Renal cortex interstitium (tissue), 11 donors: Measurements from ENCODE around the gene ZNF148. TPM values are rescaled to one million over a fixed set of nuclear protein-coding genes. Genes with fewer than 3 reads are reported as not detected.
A peak's percentile ranks its signal among the peaks of the same experiment; 100 is the strongest.
"Not testable (repeated sequence)": the region's sequence is repeated elsewhere in the genome, so short reads cannot be mapped to it uniquely, and the experiment has no call there.

ENCODE experiments used
- DNase-seq, 11 donors: peaks; one replicate each; pipeline ENCODE4 v3.0.0-alpha.2; 2013; ENCODE audit warnings: low read depth in 9 of 11, low spot score in 4 of 11; ENCODE audit errors: extremely low read depth in 1 of 11
- polyA plus RNA-seq, 3 donors: library from polyadenylated mRNA; unstranded; fragments of 120-200 nt; gene quantifications; one replicate each; pipeline ENCODE4 v1.2.1, GENCODE V29; 2013; ENCODE audit not compliant: insufficient read length in 3 of 3

The ZNF148 gene
- polyA plus RNA-seq, 3 donors: 44.1 to 49.4 (median 44.6) TPM

DNA sequence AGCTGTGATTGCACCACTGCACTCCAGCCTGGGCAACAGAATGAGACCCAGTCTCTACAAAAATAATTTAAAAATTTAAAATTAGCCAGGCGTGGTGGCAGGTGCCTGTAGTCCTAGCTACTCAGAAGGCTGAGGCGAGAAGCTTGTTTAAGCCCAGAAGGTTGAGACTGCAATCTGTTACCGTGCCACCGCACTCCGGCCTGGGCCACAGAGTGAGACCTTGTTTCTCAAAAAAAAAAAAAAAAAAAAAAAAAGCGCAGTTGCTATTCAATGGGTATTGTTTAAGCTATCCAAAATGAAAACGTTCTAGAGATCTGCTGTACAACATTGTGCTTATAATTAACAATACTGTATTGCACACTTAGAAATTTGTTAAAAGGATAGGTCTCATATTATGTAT, 24.0 kb downstream of the ZNF148 start:
- no peak for DNase-seq

DNA sequence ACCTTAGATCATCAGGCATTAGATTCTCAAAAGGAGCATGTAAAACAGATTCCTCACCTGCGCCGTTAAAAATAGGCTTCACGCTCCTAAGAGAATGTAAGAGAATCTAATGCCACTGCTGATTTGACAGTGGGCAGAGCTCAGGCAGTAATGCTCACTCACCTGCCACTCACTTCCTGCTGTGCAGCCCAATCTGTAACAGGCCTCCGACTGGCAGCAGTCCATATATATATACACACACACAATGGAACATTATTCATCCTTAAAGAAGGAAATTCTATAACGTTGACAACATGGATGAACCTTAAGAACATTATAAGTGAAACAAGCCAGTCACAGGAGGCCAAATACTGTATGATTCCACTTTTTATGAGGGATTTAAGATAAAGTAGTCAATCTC, 24.5 kb downstream of the ZNF148 start:
- DNase-seq: no peak

DNA sequence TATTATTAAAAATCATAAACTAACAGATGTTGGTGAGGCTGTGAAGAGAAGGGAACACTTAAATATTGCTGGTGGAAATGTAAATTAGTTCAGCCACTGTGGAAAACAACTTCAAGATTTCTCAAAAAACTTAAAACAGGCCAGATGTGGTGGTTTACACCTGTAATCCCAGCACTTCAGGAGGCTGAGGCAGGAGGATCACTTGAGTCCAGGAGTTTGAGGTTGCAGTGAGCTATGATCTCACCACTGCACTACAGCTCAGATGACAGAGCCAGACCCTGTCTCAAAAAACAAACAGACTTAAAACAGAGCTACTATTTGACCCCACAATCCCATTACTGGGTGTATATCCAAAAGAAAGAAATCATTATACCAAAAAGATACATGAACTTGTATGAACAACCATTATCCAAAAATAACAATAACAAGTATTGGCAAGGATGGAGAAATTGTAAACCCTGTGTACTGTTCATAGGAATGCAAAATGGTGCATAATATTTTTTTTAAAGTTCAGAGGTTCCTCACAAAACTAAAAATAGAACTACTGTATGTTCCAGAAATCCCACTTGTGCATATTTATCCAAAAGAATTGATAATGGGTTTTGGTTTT, 25.5 kb downstream of the ZNF148 start:
- no peak for DNase-seq

DNA sequence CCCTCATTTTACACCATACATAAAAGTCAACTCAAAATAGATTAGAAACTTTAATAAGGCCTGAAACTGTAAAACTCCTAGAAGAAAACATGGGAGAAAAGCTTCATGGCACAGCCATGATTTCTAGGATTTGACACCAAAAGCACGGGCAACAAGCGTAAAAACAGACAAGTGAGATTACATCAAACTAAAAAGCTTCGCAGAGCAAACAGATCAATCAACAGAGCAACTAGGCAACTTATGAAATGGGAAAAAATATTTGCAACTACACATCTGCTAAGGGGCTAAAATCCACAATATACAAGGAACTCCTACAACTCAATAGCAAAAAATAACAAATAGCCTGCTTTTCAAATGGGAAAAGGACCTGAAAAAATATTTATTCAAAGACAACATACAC, 26.1 kb downstream of the ZNF148 start:
- no peak for DNase-seq

DNA sequence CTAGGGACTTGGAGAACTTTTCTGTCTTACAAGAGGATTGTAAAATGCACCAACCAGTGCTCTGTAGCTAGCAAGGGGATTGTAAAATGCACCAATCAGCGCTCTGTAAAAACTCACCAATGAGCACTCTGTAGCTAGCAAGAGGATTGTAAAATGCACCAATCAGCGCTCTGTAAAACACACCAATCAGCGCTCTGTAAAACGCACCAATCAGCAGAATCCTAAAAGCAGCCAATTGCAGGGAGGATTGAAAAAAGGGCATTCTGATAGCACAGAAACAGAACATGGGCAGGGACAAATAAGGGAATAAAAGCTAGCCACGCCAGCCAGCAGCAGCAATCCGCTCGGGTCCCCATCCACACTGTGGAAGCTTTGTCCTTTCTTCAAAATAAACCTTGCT, 31.8 kb downstream of the ZNF148 start:
- DNase-seq: not testable (repeated sequence)

DNA sequence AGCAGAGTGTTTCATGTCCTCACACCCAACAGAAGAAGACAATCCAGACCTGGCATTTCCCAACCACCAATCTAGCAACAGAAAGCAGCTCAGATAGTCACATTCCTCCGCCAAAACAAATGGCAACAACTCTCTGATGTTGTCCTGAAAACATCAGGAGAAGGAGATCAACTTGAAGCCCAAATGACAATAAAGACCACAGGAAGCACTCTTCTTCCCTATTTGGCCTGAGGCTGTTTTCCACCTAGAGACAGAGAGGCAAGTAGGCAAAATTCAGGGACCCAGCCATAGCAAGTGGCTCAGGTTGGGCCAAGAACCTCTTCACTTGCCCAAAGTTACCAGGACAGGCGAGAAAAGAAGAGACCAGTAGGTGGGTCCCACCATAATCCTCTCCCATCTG, 35.0 kb downstream of the ZNF148 start:
- DNase-seq: no peak

DNA sequence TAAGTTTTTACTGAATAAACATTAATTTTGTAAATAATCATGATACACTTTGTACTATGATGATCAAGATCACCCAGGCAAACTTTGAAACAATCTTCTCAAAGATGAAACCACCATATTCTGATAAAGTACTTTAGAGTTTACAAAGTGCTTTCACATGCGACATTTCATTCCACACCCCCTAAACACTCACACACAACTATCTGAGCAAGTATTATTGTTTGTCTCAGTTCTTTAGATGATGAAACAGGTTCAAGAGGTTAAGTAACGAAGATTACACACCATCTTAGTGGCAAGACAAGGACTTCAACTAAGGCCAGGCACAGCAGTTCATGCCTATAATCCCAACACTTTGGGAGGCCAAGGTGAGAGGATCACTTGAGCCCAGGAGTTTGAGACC, 37.6 kb downstream of the ZNF148 start:
- DNase-seq: no peak

DNA sequence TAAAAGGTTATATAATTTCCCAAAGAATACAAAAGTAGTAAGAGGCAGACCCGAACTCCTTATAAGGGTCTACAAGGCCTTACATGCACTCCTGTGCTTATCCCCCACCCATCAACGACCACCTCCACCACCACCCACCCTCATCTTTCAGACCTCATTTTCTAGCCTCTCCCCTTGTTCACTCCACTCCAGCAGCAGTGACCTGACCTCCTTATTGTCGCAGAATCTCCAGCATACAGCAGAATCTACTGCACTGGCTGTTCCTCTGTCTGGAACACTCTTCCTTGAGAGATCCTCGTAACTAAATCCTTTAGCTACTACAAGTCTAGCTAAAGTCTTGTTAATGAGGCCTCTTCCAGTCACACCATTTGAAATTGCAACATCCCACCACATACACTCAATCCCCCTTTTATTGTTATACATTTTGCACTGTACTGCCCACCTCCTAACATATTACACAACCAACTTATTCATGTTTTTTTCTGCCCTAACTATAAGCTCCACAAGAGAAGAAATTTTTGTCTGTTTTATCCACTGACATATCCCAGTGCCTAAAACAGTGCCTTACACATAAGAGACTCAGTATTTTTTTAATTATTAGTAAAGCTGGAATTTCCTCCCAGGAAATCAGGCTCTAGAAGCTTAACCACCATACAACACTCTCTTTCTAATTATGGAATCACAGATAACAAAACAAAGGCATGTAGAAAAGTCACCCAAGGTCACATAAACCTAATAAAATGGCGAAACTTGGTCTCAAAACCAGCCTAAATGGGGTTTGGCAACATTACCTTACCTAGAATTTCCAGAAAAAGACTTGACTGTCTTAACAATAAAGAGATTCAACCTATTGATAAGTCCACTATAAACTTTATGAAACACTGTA, 40.2 kb downstream of the ZNF148 start:
- DNase-seq: no peak

DNA sequence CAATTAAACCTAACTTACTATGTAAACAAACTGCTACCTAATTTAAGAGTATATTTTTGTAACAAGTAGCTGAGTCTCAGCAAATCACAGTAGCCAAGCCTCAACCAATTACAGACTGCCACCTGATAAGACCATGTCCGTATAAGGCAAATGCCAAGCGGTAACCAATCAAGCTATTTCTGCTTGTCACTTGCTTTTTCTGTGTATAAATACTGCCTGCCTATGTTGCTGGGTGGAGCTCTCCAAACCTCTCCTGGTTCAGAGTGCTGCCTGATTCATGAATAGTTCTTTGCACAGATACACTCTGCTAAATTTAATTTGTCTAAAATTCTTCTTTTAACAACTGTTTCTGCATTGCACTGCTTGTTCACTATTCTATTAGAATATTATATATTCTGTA, 42.6 kb downstream of the ZNF148 start:
- DNase-seq: no peak

DNA sequence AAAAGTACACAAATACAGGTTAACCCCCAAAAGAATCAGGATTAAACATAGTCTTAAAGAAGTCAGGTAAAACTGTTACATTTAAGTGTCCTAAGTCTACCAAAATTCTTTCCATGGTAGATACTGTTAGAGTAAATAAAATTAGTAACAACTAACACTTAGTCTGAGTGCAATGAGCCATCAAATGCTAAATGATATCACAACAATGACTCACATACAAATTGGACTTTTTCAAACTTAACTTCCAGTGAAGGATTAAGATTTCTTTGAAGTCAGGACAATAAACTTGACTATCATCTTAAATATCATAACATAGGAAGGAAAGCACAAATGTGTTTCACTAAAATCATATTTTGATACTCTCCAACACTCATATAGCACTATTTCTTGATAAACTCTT, 43.9 kb downstream of the ZNF148 start:
- DNase-seq: no peak

DNA sequence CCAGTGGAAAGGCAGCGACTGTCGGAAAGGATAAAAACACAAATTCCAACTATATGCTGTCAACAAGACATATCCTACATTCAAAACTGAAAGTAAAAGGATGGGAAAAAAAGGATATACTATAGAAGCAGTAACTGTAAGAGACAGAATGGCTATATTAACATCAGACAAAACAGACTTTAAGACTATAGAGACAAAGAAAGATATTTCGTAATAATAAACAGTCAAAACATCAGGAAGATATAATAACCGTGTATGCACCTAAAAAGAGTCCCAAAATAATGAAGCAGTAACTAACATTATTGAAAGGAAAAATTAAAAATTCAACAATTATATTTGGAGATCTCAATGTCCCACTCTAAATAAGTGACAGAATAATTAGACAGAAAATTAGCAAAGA, 48.2 kb downstream of the ZNF148 start:
- DNase-seq: no peak

DNA sequence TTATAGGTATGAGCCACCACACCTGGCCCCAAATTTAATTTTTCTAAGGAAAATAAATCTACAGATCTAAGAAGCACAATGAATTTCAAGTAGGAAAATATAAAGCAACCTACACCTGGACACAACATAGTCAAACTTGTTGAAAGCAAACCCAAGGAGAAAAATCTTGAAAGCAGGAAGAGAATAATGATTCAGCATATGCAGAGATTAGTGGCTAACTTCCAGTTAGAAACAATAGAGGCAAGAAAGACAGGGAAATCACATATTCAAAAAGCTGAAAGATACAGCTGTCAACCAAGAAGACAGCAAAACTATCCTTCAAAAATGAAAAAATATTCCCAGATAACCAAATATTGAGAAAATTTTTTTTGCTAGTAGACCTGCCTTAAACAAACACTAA, 49.4 kb downstream of the ZNF148 start:
- no peak for DNase-seq

DNA sequence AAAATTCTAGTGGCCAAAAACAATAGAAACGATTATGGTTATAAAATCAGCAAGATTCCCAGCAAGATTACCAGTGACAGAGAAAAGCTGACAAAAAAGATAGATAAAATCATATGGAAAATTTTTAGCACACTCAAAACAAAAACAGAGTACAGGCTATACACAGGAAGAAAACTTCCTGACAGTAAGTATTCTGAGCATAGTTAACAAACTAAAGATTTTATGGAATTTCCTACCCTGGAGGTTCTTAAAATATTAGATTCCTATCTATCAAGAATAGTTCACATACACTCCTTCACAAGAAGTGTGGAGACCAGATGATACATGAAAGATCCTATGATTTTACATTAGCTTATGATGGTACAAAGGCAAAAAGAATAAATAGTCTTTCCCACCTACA, 50.8 kb downstream of the ZNF148 start:
- DNase-seq: no peak

DNA sequence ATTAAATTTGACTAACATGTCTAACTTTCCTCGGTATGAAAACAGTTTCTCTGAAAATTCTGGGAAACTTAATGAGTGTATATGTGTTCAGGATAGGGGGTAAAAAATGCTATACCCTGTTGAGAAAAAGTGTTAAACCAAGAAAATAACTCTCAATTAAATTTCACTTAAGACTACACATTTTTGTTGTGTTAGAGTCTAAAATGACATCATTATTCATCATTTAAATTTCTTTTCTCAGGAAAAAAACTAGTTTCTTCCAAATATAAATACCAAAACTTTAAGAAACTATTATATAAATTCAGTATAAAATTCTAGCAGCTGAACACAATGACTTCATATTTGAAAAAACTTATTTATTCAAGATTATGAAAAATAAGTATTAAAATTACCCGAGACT, 52.2 kb downstream of the ZNF148 start:
- DNase-seq: no peak

DNA sequence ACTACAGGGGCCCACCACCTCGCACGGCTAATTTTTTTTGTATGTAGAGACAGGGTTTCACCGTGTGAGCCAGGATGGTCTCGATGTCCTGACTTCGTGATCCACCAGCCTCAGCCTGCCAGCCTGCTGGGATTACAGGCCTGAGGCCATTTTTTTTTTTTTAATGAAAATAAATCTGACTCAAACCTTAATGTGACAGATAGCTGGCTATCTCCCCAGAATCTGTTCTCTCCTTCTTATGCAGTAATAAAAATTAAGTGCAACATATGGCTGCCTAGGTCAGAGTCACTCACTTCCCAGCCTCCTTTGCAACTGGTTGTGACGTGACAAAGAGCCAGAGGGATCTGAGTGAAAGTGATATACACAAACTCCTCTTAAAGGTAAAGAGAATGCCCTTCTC, 53.0 kb downstream of the ZNF148 start:
- DNase-seq: peak; percentile 49 to 84 (median 66)

DNA sequence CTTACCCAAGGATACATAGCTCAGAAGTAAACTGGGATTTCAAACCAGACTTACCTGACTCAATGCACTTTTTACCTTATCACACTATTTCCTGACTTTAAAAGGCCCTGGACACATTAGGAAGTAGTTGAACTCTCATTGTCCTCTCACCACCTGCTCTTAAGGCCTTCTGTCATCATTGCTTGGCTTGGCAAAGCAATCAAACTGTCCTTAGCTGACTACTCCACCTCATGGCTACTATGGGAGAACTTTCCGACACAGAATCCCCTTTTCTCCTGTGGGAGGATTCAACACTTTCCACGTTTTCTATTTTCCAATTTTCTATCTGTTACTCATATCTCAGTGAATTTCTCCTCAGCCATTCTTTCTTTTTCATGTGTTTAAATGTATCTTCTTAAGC, 55.4 kb downstream of the ZNF148 start:
- no peak for DNase-seq

DNA sequence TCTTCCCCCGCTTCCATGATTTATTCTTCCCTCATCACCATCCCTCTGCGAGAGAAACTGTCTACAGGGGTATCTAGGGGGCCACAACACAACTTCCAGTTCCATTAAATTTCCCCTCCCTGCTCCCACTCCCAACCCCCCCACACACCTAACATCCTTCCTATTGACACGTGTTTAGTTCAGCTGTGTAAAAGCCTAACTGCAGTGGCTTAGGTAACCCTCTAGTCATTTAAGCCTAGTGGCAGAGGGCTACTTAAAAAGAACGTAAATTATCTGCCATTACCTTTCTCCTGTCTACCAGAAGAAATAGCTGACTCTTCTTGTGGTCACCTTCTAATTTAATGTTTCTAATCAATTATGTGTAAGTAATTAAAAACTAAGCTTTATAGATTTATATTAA, 56.3 kb downstream of the ZNF148 start:
- no peak for DNase-seq

DNA sequence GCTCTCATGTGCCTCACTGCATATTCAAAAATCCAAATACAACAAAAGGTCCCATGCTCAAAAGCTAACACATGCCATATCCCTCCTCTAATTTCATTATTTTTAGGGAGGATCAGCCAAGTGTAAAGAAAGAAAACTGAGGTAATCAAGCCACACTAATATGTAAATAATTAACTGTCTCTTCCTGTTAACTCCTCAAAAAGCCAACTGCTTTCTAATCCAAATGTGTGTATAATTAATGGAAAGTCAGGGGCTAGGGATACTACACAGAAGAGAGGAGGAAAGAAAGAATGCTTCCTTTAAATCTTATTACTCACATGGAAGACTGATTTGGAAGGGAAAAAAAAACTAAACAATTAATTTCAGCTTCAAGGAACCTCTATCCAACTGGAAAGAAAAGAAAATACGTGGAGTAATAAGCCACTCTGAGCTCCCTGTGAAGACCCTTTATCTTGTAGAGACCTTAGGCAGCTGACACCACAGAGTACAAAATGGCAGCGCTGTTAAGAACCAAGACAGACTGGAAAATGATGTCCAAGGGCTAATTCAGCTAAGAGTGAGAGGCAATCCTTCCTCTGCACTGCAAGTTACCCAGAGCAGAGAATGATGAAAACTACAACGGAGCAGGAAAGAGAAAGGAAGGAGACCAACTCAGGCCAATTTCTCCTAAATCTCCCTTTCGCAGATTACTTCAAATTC, 56.8 kb downstream of the ZNF148 start:
- peak in 4 of 11 donors; percentile 10 to 41 (median 24) for DNase-seq

DNA sequence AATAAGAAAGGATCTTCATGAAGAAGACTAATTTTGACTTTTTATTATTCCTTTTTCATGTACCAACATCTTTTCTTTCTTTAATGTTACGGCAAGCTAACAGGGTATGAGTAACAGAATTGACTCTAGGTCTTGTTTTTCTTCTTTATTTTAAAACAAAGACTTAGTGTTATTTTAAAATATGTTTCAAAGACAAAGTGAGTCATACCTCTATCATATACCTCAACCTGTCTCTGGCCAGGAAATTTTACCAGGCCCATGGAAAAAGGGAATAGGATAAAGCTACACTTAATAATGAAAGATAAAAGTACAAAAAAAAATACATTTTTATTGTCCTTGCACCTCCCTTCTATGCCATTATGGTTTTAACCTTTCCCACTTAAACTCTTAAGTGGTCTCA, 57.4 kb downstream of the ZNF148 start:
- no peak for DNase-seq

DNA sequence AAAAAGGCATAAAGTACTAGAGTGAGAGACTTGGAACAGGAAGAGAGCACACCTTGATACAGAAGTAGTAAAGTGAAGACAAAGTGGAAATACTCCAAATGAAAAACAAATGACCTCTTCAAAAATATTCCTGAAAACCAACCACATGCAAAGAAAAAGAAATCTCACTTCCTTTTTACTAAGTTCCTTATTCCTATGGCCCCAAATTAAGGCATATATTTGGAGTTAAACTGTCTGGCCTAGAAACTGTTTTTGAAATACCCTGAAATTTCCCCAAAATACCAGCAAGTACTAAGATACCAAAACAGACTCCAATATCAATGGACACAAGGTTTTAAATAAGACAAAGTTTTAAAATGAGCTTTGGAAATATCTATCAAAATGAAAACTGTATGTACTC, 58.2 kb downstream of the ZNF148 start:
- no peak for DNase-seq
